Stomach (tissue), 4 donors: ENCODE data around the gene KRTAP9-2.
"Not testable (repeated sequence)": the region's sequence is repeated elsewhere in the genome, so short reads cannot be mapped to it uniquely, and the experiment has no call there.

Experiments
- CTCF ChIP-seq, 7 experiments: fragments of 450-650 bp in 4 of 7; fragments of 200-600 bp in 3 of 7; sonication (generic) in 3 of 7; IDR thresholded peaks; one replicate each; pipeline ENCODE4 v1.5.1; 2016 to 2019; ENCODE audit warnings: antibody characterized with exemption in 7 of 7, control low read depth in 2 of 7, mild to moderate bottlenecking in 1 of 7
- POLR2A ChIP-seq, 4 donors: fragments of 450-650 bp; IDR thresholded peaks; one replicate each; pipeline ENCODE4 v1.6.1; 2016; ENCODE audit warnings: antibody characterized with exemption in 4 of 4, control low read depth in 2 of 4, mild to moderate bottlenecking in 1 of 4, moderate library complexity in 1 of 4

GRCh38 chr17:41189837-41190318 is 36.6 kb upstream of the KRTAP9-2 start, which contains the start of gene KRTAP9-1:
- TF ChIP-seq CTCF, POLR2A (IDR thresholded peaks at IDR 0.05): not testable (repeated sequence)
